Kidney capillary endothelial cell (primary cell): ENCODE data around the gene SHISAL1.
"Not testable (repeated sequence)": the region's sequence is repeated elsewhere in the genome, so short reads cannot be mapped to it uniquely, and the experiment has no call there.

Experiments used
- DNase-seq: peaks from one replicate; pipeline ENCODE4 v3.0.0-alpha.2; 2018; ENCODE audit warnings: low spot score

SHISAL1 gene

DNA sequence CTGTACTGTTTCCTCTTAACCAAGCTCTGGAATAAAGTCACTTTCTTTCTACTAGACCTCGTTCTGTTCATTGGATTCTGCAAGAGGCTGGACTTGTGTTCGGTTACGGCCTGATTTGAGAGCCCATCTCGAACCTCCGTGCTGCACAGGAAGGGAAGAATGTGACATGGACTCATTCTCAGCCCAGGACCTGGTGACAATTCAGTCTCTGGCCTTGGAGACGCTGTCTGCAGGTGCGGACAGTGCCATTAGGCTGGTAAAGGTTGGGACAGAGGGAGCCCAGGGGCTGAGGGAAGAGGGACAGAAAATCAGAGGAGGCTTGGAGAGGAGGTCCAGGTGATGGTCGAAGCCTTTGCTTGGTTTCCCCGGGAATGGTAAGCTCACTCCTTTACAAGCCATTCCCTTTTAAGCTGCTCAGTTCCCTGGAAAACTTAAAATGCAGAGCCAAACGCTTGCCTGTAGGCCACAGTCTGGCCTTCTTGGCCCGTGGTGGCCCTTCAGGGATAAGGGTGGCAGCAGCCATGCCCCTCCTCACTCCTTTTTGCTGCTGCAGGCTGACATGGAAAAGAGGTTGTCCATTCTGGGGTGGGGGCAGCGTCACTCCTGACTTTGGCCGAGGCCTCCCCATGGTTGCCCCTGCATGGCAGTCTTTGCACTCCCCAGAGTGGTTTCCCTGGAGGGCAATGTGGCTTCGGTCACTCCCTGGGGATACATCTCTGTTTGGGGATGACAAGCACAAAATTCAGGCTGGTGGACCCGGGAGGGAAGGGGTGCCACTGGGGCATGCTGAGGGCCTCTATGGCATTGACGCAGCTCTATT, 52.3 kb downstream of the SHISAL1 start:
- no peak for DNase-seq

DNA sequence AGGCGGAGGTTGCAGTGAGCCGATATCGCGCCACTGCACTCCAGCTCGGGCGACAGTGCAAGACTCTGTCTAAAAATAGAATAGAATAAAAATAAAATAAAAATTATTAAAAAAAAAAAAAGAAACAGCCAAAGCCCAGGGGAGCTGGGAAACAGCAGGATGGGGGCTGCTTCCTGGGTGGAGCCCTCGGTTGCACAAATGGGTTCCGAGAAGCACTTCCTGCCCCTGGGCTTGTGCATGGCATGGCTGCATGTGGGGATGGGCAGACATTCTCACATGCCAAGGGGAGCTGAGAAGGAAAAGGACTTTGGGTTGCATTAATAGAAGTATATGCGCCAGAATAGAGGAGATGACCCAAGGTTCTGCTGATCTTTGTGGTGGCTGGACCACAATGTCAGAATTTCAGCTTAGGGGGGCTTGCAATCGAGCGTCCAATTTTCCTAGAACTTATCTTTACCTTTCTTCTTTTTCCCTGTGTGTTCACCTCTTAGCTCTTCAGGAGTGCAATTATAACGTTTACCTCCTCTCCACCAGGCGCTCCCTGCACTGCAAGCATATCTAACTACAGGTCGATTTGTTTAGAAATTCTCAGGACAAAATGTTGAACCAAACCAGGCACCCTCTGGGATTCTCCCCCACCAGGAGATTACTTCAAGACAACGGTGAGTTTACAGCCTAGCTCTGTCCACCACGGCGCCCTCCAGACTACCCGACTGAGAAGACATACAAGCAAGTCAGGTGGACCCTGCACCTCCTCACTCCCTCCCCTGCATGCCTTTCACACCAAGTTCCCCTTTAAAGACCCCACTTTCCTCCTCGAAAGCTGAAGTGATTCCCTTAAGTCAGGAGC, 53.2 kb downstream of the SHISAL1 start:
- DNase-seq: no peak

DNA sequence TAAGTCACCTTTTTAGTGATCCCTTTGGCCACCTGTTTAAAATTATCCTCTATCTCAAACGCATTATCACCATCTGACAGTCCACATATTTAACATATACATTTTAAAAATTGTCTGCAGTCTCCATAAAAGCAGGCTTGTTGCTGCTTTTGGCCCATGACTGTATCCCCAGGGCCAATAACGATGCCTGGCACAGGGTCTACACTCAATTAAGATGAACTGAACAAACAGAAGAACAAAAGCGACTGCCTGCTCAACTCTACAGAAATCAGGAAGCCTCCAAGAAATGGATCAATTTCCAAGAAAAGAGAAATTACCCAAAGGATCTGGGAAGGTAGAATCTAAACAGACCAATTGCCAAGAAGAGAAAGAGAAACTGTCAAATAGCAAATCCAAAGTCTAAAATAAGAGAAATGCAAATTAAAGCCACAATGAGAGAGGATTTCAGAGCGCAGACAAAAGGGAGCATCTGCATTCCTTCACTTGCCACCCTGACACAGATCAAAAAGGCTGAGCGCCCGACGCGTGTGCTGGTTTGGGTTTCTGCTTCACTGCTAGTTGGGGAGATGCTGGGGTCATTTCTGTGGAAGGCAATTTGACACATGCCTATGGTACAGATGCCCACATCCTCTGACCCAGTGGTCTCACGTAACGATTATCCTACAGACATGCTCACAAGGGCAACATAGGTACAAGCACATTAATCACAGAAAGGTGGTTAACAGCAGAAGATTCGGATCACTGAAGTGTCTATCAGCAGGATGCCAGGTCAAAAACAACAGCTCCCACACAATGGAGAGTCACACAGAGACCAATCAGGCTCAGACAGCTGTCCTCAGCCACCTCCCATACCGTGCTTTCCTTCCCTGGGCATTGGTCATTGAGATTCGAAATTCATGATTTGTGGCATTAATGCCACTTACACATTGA, 55.9 kb downstream of the SHISAL1 start:
- no peak for DNase-seq

DNA sequence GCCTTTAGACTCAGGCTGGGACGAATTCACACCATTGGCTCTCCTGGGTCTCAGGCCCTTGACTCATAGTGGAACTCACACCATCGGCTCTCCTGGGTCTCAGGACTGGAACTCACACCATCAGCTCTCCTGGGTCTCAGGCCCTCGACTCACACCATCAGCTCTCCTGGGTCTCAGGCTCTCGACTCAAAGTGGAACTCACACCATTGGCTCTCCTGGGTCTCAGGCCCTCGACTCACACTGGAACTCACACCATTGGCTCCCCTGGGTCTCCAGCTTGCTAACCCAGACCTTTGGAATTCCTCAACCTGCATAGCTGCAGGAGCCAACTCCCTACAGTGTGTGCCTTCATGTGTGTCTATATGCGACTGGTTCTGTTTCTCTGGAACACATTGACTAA, 56.7 kb downstream of the SHISAL1 start:
- no peak for DNase-seq

DNA sequence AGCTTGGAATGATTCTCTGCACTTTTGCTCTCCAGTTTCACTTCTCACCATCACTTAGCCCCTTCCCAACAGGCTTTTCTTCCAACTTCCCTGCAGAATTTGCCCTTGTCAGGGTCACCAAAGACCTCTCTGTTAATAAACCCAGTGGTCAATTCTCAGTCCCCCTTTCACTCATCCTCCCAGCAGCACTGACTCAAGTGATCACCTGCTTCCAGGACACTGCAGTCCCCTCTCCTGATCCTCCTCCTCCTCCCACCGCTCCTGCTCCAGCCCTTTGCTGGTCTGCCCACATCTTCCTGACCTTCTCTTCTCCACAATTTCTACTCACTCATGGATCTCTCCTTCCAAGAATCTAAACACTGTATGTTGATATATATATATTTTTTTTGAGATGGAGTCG, 57.9 kb downstream of the SHISAL1 start:
- DNase-seq: no peak

DNA sequence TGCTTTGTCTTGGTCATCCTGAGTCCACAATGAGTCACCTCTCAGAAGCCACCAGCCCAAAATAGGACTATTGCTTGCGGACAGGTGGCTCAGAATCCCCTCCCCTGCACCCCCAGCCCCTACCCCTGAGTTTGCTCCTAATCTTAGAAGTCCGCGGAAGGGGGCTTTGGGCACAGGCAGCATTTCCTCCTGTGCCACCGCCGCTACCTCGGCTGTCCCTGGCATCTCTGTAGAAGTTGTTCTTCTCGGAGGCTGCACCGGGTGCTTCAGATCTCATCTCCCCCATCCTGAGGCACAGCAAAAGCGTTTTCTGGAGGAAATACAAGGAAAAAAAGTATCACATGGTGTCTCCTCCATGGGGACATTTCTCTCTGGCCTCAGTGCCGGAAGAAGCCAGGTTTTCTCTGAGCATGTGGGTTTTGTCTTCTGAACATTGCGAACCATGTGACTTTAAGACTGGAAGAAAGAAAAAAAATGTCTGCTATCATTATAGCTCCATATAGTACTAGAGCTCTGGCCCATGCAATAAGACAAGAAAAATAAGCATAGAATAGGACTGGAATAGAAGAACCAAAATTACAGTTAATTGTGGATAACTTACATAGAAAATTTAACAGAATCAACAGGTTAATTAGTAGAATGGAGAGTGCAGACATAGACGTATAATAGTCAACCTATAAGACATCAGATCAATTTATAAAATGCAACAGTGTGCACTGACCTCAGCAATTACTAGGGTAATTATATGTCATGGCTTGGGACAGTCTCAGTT, 63.2 kb downstream of the SHISAL1 start:
- DNase-seq: no peak

DNA sequence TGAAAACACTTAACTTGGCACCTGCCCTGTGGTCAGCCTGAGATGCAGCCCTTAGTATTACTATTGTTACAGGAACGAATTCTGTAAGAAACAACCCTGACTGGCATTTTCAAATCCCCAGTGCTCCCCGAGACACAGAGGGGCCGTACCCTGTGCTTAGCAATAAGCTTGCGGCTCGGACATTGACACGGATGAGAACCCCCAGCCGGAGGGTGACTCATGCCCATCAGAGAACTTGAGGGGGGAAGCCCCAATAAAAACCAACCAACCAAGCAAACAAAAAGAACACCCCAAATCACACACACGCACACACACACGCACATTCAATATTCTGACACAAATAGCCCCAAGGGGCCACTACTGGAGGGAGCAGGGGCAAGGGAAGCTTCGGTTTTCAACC, 63.8 kb downstream of the SHISAL1 start:
- no peak for DNase-seq

DNA sequence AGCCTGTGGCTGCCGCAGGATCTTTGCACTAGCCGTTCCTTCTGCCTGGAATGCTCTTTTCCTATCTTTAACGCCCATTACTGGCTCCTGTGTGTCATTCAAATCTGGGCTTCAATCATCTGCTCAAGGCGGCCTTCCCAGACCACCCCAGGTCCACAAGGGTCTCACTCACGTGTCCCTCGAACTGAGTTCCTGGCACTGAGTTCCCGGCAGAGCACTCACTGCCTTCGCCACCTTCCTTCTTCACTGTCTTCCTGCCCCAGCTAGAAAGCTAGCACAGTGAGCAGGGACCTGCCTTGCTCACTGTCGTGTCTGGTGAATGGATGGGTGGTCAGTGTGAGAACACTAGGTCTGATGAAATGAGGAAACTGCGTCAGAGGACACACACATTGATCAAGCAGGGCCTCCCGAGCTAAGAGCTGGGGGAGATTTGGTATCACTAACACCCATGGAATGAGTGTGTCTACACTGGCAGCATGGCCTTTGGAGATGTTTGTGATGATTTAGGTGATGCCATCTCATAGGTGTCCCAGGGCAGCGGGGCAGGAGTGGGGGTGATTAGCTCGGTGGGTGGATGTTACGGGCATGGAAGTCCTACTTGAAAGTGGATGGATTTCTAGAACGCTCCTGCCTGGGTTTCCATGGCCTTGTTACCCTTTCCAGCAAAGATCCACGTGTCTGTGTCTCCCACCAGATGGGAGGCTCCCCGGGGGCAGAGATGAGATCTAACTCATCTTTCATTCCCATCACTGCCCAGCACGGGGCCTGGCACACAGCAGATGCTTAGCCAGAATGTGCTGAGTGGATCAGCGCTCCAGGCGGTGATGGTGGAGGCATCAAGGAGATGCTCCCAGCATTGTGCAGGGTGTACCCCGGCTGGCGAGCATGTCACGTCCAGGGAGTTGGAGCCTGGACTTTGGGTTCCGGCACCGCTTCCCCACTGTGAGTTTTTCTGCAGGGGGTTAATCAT, 64.5 kb downstream of the SHISAL1 start:
- DNase-seq: no peak

DNA sequence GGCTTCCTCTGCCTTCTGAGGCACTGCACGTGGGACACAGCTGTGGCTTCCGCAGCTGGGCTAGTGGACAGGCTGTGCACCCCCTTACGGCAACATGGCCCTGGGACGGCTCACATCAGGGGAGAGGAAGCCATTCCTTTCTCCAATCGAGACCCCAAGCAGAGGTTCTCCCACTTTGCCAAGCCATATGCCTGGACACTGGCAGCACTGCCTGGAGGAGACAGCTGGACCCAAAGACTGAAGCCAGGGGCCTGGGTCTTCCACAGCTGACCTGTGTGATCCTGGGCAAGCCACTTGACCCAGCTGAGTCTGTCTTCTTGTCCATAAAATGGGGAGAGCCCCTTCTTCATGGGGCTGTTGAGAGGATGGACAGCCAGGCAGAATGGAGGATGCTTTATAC, 65.4 kb downstream of the SHISAL1 start:
- DNase-seq: no peak

DNA sequence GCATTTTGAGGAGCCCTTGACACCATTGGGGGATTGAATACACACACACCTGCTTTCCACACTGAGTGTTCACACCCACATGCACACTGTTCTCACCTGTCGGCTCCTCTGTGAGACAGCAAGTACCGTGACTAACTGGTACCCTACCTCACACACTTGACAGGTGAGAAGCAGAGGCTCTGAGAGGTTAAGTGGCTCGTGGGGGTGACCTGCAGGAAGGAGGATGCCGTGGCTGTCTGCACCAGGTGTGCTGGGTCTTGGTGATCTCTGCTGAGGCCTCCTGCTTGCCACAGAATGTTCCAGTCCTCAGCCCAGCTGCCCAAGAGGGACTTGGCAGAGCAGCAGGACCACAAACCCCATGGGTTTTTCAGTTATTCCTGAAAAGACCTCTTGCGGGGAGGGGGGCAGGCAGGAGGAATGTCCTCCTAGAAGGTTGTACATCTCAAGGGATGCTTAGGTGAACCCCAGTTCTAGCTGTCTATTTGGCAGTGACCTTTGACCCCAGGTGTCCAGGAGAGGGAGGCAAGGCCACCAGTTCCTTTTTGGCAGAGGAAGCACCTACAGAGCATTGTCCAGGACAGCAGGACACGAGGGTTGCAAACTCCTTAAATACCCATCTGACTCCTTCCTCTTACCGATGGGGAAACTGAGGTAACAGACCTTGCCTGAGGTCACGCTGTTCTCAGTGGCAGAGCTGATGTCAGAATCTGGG, 66.0 kb downstream of the SHISAL1 start:
- no peak for DNase-seq

DNA sequence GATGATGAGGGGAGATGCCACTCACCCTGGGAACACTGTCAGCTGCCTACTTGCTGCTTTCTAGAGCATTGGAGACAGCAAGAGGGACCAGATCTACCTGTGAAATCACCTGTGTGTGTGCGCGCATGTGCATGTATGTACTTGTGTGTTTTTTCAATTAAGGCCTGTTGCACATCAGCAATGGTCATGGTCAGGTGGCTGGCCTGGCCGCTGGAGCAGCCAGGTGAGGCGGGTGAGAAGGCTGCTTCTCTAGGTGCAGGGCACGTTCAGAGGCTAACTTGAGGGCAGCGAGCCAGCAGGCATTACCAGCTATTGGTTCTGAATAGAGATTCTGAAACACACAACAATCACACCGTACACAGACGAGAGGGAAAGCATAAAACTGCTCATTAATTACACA, 66.9 kb downstream of the SHISAL1 start:
- DNase-seq: no peak

DNA sequence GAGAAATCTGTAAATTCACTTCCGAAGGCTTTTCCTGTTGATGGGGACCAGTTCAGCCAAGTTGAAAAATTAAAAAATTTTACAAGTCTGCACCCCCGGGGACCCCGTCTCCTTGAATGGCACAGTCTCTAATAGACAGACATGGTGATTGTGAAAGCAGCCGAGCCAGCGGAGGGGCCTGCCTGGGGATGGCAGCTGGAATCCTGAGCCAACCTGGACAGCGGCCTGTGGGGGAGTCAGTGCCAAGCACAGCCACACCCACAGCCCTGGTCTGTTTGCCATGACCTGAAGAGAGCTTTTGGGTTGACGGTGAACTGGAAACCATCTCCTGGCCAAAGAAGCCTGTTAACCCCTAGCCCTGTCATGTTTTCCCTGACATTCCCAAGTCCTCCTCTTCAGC, 67.3 kb downstream of the SHISAL1 start:
- no peak for DNase-seq

DNA sequence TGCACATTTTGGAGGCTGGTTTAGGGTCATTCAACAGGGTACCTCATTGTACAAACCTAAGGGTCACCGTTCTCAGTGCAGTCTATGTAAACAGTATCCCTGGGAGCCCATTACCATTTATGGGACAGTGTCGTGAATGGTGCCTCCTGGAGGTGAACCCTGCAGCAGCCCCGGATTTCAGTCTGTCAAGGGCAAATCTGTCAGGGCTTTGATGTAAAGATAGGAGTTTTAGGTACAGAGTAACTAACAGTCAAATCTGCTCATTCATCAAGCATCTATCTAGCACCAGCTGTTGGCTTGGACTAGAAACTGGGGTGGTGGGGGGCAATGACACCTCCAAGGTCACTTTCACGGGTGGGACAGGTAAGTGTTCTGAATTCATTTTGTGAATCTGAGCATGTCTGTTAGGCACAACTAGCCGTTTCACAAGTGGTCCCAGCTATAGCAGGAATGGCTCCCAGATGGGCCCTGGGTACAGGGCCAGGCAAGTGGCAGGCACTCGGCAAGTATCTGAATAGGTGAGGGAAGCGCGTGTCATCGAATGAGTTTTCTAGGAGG, 68.4 kb downstream of the SHISAL1 start:
- no peak for DNase-seq

DNA sequence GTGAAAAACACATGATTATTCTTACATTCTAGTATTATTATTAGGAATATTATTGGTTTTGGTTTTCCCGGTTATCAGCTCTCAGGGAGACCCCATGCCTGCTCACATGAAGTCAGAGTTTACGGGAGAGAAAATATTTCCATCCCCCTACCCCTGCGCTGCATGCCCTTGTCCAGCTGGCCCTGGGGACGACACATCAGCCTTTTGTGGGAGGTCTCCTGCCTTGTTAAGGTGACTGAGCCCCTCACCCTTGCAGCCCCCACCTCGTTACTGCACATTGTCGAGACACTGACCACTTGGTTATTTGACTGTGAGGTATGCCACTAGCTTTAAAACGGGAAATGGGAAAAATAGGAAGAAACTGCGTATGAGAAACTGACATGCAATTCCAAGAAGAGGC, 69.0 kb downstream of the SHISAL1 start:
- no peak for DNase-seq

DNA sequence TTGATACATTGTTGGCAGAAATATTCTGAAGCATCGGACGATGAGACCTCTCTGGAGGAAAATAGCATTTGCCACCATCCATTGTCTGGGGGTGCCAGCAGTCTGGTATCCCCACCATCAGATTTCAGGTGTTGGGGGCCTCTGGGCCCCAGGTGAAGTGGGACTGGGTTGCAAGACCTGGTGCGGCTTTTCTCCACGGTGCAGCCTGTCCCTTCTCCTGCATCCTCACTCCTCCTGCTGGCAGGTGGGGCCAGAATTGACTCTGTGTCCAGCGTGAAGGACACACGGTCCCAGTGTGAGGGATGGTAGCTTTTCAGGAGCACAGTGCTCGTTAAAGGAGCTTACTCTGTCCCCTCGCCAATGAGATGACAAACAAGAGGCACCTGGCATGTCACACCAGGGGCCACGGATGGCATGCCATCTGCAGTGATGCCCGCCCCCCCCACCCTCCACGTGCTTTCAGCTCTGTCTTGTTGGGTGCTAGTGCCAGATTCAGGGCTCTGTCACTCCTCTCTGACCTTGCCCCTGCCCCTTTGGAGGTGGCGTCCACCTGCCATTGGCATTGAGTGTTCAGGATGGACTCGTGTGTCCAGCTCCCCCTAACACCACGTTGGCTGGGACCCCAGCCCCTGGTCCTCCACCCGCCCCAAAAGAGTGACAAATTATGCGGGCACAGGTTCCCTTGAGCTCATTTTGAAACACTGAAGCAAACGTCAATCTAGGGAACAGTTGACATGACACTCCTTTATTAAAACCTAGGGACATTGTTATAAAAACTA, 69.6 kb downstream of the SHISAL1 start:
- no peak for DNase-seq

DNA sequence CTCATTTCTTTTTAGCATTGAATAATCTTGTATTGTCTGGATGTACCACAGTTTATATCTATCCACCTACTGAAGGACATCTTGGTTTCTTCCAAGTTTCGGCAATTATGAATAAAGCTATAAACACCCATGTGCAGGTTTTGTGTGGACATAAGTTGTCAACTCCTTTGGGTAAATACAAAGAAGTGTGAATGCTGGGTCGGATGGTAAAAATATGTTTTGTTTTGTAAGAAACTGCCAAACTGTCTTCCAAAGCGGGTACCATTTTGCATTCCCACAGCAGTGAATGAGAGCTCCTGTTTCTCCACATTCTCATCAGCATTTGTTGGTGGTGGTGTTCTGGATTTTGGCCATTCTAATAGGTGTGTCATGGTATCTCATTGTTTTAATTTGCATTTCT, 71.6 kb downstream of the SHISAL1 start:
- DNase-seq: not testable (repeated sequence)

DNA sequence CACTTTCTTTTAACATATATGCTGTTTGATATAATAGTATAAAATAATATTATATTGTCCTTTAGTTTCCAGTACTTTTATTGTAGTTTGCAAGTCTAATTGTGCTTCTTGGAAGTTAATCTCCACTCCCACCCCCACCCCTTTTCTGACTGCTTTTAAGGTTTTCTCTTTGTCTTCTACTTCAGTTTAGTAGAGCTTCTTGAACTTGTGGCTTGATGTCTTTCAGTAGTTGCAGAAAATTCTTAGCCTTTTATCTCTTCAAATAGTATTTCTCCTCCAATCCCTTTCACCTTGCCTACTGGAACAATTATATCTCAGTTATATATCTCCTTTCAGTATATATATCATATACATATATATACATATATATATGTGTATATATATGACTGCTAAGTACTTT, 75.5 kb downstream of the SHISAL1 start:
- no peak for DNase-seq

DNA sequence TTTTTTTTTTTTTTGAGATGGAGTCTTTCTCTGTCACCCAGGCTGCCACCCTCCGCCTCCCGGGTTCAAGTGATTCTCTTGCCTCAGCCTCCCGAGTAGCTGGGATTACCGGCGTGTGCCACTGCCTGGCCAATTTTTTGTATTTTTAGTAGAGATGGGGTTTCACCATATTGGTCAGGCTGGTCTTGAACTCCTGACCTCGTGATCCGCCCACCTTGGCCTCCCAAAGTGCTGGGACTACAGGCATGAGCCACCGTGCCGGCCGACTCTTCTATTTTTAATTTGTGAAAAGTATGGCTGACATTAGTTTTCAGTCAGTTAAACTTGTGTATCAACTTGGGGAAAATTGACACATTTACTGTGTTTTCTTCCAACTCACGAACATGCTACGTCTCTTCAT, 78.4 kb downstream of the SHISAL1 start:
- not testable (repeated sequence) for DNase-seq

DNA sequence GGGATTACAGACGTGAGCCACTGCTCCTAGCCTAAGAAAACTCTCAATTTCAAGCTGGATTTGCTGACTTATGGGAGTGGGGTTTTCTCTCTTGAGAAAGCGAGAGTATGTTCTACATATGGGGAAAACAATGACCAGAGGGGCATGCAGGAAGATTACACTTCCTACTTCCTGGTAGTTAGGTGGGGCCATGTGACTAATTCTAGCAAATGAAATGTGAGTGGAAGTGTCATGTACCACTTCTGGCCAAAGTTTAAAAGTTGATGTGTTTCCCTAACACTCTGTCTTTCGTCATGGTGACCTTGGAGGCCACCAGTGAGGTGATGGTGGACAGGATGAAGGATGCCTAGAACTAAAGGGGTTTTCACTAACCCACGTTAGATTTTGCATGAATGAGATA, 81.5 kb downstream of the SHISAL1 start:
- DNase-seq: no peak
